Stimulated activated naive CD8-positive, alpha-beta T cell treated with anti-CD3 and anti-CD28 coated beads, Interleukin-15, amount 100 ng/mL, for 72 hours (primary cell): Measurements from ENCODE around the gene SVOPL.
A peak's percentile ranks its signal among the peaks of the same experiment; 100 is the strongest.

Experiments used
- ATAC-seq: fragments of 150-1000 bp; cut with Tn5 transposase; 2 replicates; pipeline ENCODE4 v1.10.0; 2021; ENCODE audit warnings: mild to moderate bottlenecking, moderate library complexity
- DNase-seq, 2 donors: peaks; one replicate each; pipeline ENCODE4 v3.0.0; 2021 to 2022
- H3K27ac Mint-ChIP-seq, 2 donors: one replicate each; pipeline ENCODE4 v1.8.0; 2022; ENCODE audit warnings: mild to moderate bottlenecking in 2 of 2, mixed read lengths in 2 of 2, moderate library complexity in 2 of 2
- H3K27me3 Mint-ChIP-seq: one replicate; pipeline ENCODE4 v1.8.0; 2022; ENCODE audit warnings: mixed read lengths
- H3K4me1 Mint-ChIP-seq: one replicate; pipeline ENCODE4 v1.8.0; 2022; ENCODE audit warnings: mild to moderate bottlenecking, mixed read lengths
- H3K4me3 Mint-ChIP-seq, 2 donors: one replicate each; pipeline ENCODE4 v1.8.0; 2022; ENCODE audit warnings: mild to moderate bottlenecking in 2 of 2, mixed read lengths in 2 of 2, moderate library complexity in 1 of 2
- H3K9me3 Mint-ChIP-seq, 2 donors: one replicate each; pipeline ENCODE4 v1.8.0; 2022; ENCODE audit warnings: mixed read lengths in 2 of 2

SVOPL gene

GRCh38 chr7:138613630-138614029 lies 87.5 kb downstream of the SVOPL start:
- DNase-seq (no peak), ATAC-seq (no peak)
- H3K27ac Mint-ChIP-seq = no peak overlapping the region
- peaks cover 0 to 9% of the 10 kb centered on the region in 2 donors for H3K9me3 Mint-ChIP-seq
- H3K4me1 Mint-ChIP-seq = peaks cover 7% of the 10 kb centered on the region
- H3K27me3 Mint-ChIP-seq = no peaks in the 10 kb centered on the region
- no peak overlapping the region for H3K4me3 Mint-ChIP-seq

- Mint-ChIP-seq H3K4me3 (no peak overlapping the region), H3K9me3 (peaks cover 0 to 9% of the 10 kb centered on the region in 2 donors), H3K4me1 (peaks cover 8% of the 10 kb centered on the region), H3K27ac (no peak overlapping the region), H3K27me3 (no peaks in the 10 kb centered on the region)
- DNase-seq = no peak
- ATAC-seq = no peak
Observed at GRCh38 chr7:138610671-138611170, 90.4 kb downstream of the SVOPL start.

GRCh38 chr7:138608275-138608674 lies 92.9 kb downstream of the SVOPL start:
- Mint-ChIP-seq H3K9me3 (peaks cover 0 to 9% of the 10 kb centered on the region in 2 donors), H3K4me1 (peaks cover 8% of the 10 kb centered on the region), H3K4me3 (no peak overlapping the region), H3K27me3 (no peaks in the 10 kb centered on the region), H3K27ac (peak overlapping the region in 1 of 2 donors; percentile 52)
- DNase-seq = peak in 1 of 2 donors; percentile 31
- ATAC-seq = peak; percentile 76

- ATAC-seq = no peak
- H3K9me3 Mint-ChIP-seq = peaks cover 0 to 9% of the 10 kb centered on the region in 2 donors
- DNase-seq = no peak
- H3K4me1 Mint-ChIP-seq = peaks cover 8% of the 10 kb centered on the region
- no peak overlapping the region for H3K4me3 Mint-ChIP-seq
- H3K27ac Mint-ChIP-seq = peak overlapping the region in 1 of 2 donors; percentile 40
- H3K27me3 Mint-ChIP-seq = no peaks in the 10 kb centered on the region
Observed at GRCh38 chr7:138607216-138608126, 93.7 kb downstream of the SVOPL start.

GRCh38 chr7:138606236-138606635 lies 94.9 kb downstream of the SVOPL start:
- H3K4me3 Mint-ChIP-seq = no peak overlapping the region
- no peak overlapping the region for H3K27ac Mint-ChIP-seq
- H3K27me3 Mint-ChIP-seq = no peaks in the 10 kb centered on the region
- peaks cover 8% of the 10 kb centered on the region for H3K4me1 Mint-ChIP-seq
- peaks cover 0 to 5% of the 10 kb centered on the region in 2 donors for H3K9me3 Mint-ChIP-seq
- ATAC-seq = no peak
- DNase-seq = no peak

GRCh38 chr7:138603549-138604318 lies 97.4 kb downstream of the SVOPL start:
- Mint-ChIP-seq H3K9me3 (no peaks in the 10 kb centered on the region), H3K4me3 (no peak overlapping the region), H3K27me3 (no peaks in the 10 kb centered on the region), H3K27ac (no peak overlapping the region), H3K4me1 (peaks cover 7% of the 10 kb centered on the region)
- no peak for ATAC-seq
- DNase-seq = no peak

GRCh38 chr7:138602451-138602850 lies 98.7 kb downstream of the SVOPL start:
- DNase-seq = no peak
- Mint-ChIP-seq H3K4me3 (no peak overlapping the region), H3K27me3 (no peaks in the 10 kb centered on the region), H3K4me1 (no peaks in the 10 kb centered on the region), H3K9me3 (no peaks in the 10 kb centered on the region), H3K27ac (no peak overlapping the region)
- ATAC-seq = no peak

GRCh38 chr7:138595454-138595853 lies 105.7 kb downstream of the SVOPL start:
- H3K4me1 Mint-ChIP-seq = no peaks in the 10 kb centered on the region
- no peaks in the 10 kb centered on the region for H3K27me3 Mint-ChIP-seq
- no peak overlapping the region for H3K4me3 Mint-ChIP-seq
- DNase-seq (no peak), ATAC-seq (no peak)
- no peaks in the 10 kb centered on the region for H3K9me3 Mint-ChIP-seq
- no peak overlapping the region for H3K27ac Mint-ChIP-seq

- no peaks in the 10 kb centered on the region for H3K4me1 Mint-ChIP-seq
- DNase-seq = no peak
- no peak overlapping the region for H3K4me3 Mint-ChIP-seq
- no peak overlapping the region for H3K27ac Mint-ChIP-seq
- ATAC-seq = no peak
- H3K27me3 Mint-ChIP-seq = no peaks in the 10 kb centered on the region
- no peaks in the 10 kb centered on the region for H3K9me3 Mint-ChIP-seq
Observed at GRCh38 chr7:138590154-138590553, 111.0 kb downstream of the SVOPL start.

- Mint-ChIP-seq H3K27me3 (no peaks in the 10 kb centered on the region), H3K27ac (no peak overlapping the region), H3K9me3 (no peaks in the 10 kb centered on the region), H3K4me1 (no peaks in the 10 kb centered on the region), H3K4me3 (no peak overlapping the region)
- ATAC-seq (no peak), DNase-seq (no peak)
Observed at GRCh38 chr7:138588986-138589385, 112.2 kb downstream of the SVOPL start.

GRCh38 chr7:138587485-138587884 lies 113.7 kb downstream of the SVOPL start:
- Mint-ChIP-seq H3K27ac (peak overlapping the region in 1 of 2 donors; percentile 24), H3K9me3 (no peaks in the 10 kb centered on the region), H3K4me3 (no peak overlapping the region), H3K27me3 (no peaks in the 10 kb centered on the region), H3K4me1 (no peaks in the 10 kb centered on the region)
- DNase-seq (no peak), ATAC-seq (no peak)

- H3K4me3 Mint-ChIP-seq = no peak overlapping the region
- H3K27me3 Mint-ChIP-seq = no peaks in the 10 kb centered on the region
- H3K9me3 Mint-ChIP-seq = no peaks in the 10 kb centered on the region
- H3K27ac Mint-ChIP-seq = no peak overlapping the region
- H3K4me1 Mint-ChIP-seq = no peaks in the 10 kb centered on the region
- DNase-seq = no peak
- ATAC-seq = no peak
Observed at GRCh38 chr7:138585283-138585993, 115.7 kb downstream of the SVOPL start.

- H3K27me3 Mint-ChIP-seq = no peaks in the 10 kb centered on the region
- DNase-seq (no peak), ATAC-seq (no peak)
- no peaks in the 10 kb centered on the region for H3K4me1 Mint-ChIP-seq
- no peak overlapping the region for H3K27ac Mint-ChIP-seq
- no peaks in the 10 kb centered on the region for H3K9me3 Mint-ChIP-seq
- no peak overlapping the region for H3K4me3 Mint-ChIP-seq
Observed at GRCh38 chr7:138584696-138585095, 116.5 kb downstream of the SVOPL start.

GRCh38 chr7:138584283-138584682 lies 116.9 kb downstream of the SVOPL start:
- Mint-ChIP-seq H3K4me3 (no peak overlapping the region), H3K27ac (no peak overlapping the region), H3K4me1 (no peaks in the 10 kb centered on the region), H3K27me3 (no peaks in the 10 kb centered on the region), H3K9me3 (no peaks in the 10 kb centered on the region)
- no peak for ATAC-seq
- DNase-seq = no peak

- Mint-ChIP-seq H3K9me3 (no peaks in the 10 kb centered on the region), H3K4me3 (no peak overlapping the region), H3K4me1 (no peaks in the 10 kb centered on the region), H3K27me3 (no peaks in the 10 kb centered on the region), H3K27ac (no peak overlapping the region)
- ATAC-seq (no peak), DNase-seq (no peak)
Observed at GRCh38 chr7:138581065-138581464, 120.1 kb downstream of the SVOPL start.
